Natural killer cell (primary cell): ENCODE data around the gene NEU4. TPM values are rescaled to one million over a fixed set of nuclear protein-coding genes. Genes with fewer than 3 reads are reported as not detected.
A peak's percentile ranks its signal among the peaks of the same experiment; 100 is the strongest.
"Not testable (repeated sequence)": the region's sequence is repeated elsewhere in the genome, so short reads cannot be mapped to it uniquely, and the experiment has no call there.

Source experiments
- ATAC-seq, 3 donors: fragments of 150-1000 bp in 2 of 3; fragments of 200-7000 bp in 1 of 3; cut with Tn5 transposase; 1 replicate in 1 of 3; 2 replicates in 2 of 3; pipeline ENCODE4 v1.10.0; 2021; ENCODE audit warnings: mild to moderate bottlenecking in 2 of 3, moderate library complexity in 2 of 3
- DNase-seq, 2 donors: peaks; one replicate each; pipeline versions ENCODE4 v3.0.0 to v3.0.0-alpha.2; 2013 to 2021; ENCODE audit warnings: mixed read lengths in 1 of 2
- H3K27ac ChIP-seq: one replicate; pipeline ENCODE4 v1.5.1; 2013; ENCODE audit warnings: mild to moderate bottlenecking, low read length
- H3K27me3 ChIP-seq: one replicate; pipeline ENCODE4 v1.6.1; 2013; ENCODE audit warnings: low read length; ENCODE audit not compliant: control insufficient read depth, insufficient read depth
- H3K36me3 ChIP-seq: one replicate; pipeline ENCODE4 v1.6.1; 2013; ENCODE audit warnings: low read length; ENCODE audit not compliant: control insufficient read depth, insufficient read depth
- H3K4me1 ChIP-seq: one replicate; pipeline ENCODE4 v1.6.1; 2013; ENCODE audit warnings: low read length; ENCODE audit not compliant: control insufficient read depth, insufficient read depth
- H3K4me3 ChIP-seq: one replicate; pipeline ENCODE4 v1.5.1; 2013; ENCODE audit warnings: low read length
- H3K9me3 ChIP-seq: one replicate; pipeline ENCODE4 v1.6.1; 2013; ENCODE audit warnings: low read length; ENCODE audit not compliant: control insufficient read depth, insufficient read depth
- H3K27ac Mint-ChIP-seq, 2 donors: one replicate each; pipeline ENCODE4 v1.8.0; 2022; ENCODE audit warnings: mild to moderate bottlenecking in 2 of 2, mixed read lengths in 2 of 2, moderate library complexity in 1 of 2
- H3K27me3 Mint-ChIP-seq, 2 donors: one replicate each; pipeline ENCODE4 v1.8.0; 2022; ENCODE audit warnings: low read depth in 2 of 2, mixed read lengths in 2 of 2
- H3K36me3 Mint-ChIP-seq: one replicate; pipeline ENCODE4 v1.8.0; 2022; ENCODE audit warnings: mixed read lengths
- H3K4me1 Mint-ChIP-seq, 2 donors: one replicate each; pipeline ENCODE4 v1.8.0; 2022; ENCODE audit warnings: mixed read lengths in 2 of 2
- H3K4me3 Mint-ChIP-seq: one replicate; pipeline ENCODE4 v1.8.0; 2022; ENCODE audit warnings: mild to moderate bottlenecking, moderate library complexity, mixed read lengths
- H3K9me3 Mint-ChIP-seq, 2 donors: one replicate each; pipeline ENCODE4 v1.8.0; 2022; ENCODE audit warnings: mixed read lengths in 2 of 2
- CTCF ChIP-seq: fragments of 200-600 bp; IDR thresholded peaks from one replicate; pipeline ENCODE4 v1.8.0; 2022; ENCODE audit warnings: antibody characterized with exemption
- WGBS: methylation state at CpG from one replicate; pipeline ENCODE4 v1.1.7; 2013; ENCODE audit warnings: missing lambda C conversion rate; ENCODE audit not compliant: insufficient coverage; 5-methylcytosine and 5-hydroxymethylcytosine counted together
- intact Hi-C: fragments of 100-400 bp; cut with micrococcal nuclease; formaldehyde crosslinking; loops from one replicate; pipeline ENCODE4 v1.14.2; 2022
- total RNA-seq, 4 donors: library from RNA; stranded (reverse); fragments of 120-200 nt in 1 of 4; gene quantifications; one replicate each; pipeline versions ENCODE4 v1.2.3 to v1.2.4, GENCODE V29; 2013 to 2022

The NEU4 gene
- total RNA-seq, 3 donors from 2014 or later (not counting 1 experiment from before 2014, with no cell fraction given), result 0.39 to 6.6 (median 2.2) TPM

DNA sequence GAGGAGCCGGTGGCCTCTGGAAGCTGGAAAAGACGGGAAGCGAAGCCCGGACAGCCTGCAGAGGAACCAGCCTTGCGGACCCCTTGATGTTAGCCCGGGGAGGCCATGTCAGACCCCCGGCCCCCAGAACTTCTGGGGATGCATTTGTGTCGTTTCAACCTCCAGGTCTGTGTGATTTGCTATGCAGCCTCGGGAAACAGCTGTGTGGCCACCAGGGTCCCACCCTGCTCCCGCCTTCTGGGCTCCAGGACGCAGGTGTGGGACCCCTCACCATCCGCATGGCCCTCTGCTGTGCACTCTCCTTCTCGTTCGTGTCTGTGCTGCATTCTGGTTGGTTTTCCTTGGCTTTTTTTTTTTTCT, 13.3 kb downstream of the NEU4 start:
- WGBS, result 83% methylated on average over 14 of the region's 14 CpGs

GRCh38 chr2:241823531-241824437, 14.8 kb downstream of the NEU4 start:
- H3K36me3 Mint-ChIP-seq, H3K9me3 Mint-ChIP-seq, H3K27me3 ChIP-seq, H3K4me3 Mint-ChIP-seq, H3K4me3 ChIP-seq, H3K4me1 ChIP-seq, H3K36me3 ChIP-seq, intact Hi-C loops, DNase-seq, H3K27ac ChIP-seq, ATAC-seq: not testable (repeated sequence)
- Mint-ChIP-seq H3K4me1 (peaks cover 0 to 24% of the 10 kb centered on the region in 2 donors), H3K27me3 (peaks cover 6 to 20% of the 10 kb centered on the region in 2 donors), H3K27ac (peak overlapping the region in 1 of 2 donors; percentile 72)
- H3K9me3 ChIP-seq, result peaks cover 14% of the 10 kb centered on the region
- WGBS, result 95% methylated on average over 45 of the region's 45 CpGs

More for the DNA sequence above, 13.3 kb downstream of the NEU4 start:
- H3K36me3 Mint-ChIP-seq, result no peaks in the 10 kb centered on the region
- TF ChIP-seq CTCF, result no peak
- no peaks in the 10 kb centered on the region for H3K36me3 ChIP-seq
- H3K27me3 ChIP-seq, result peaks cover 6% of the 10 kb centered on the region
- no peak overlapping the region for H3K27ac ChIP-seq
- DNase-seq (no peak), ATAC-seq (no peak)
- H3K4me3 ChIP-seq, result no peak overlapping the region
- peaks cover 6 to 23% of the 10 kb centered on the region in 2 donors for H3K27me3 Mint-ChIP-seq
- peaks cover 10% of the 10 kb centered on the region for H3K9me3 ChIP-seq
- intact Hi-C loops, result no loop called here
- peaks cover 5 to 28% of the 10 kb centered on the region in 2 donors for H3K4me1 Mint-ChIP-seq
- H3K4me3 Mint-ChIP-seq, result no peak overlapping the region
- H3K9me3 Mint-ChIP-seq, result peaks cover 0 to 4% of the 10 kb centered on the region in 2 donors
- H3K4me1 ChIP-seq, result peaks cover 10% of the 10 kb centered on the region
- peak overlapping the region in 1 of 2 donors; percentile 72 for H3K27ac Mint-ChIP-seq

DNA sequence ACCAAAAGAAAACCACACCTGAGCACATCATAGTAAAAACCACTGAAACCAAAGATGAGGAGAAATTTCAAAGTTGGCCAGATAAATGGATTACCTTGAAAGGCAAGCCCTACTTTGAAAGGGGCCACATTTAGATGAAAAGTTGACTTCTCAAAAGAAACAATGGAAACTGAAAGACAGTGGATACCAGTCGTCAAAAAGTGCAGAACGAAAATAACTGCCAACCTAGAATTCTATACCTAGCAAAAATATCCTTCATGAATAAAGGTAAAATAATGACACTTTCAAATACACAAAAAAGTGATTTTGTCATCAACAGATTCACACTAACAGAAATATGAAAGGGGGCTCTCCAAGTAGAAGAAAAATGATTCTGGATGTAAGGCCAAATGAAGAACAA, 18.4 kb downstream of the NEU4 start:
- peaks cover 11% of the 10 kb centered on the region for H3K9me3 ChIP-seq
- no peak overlapping the region for H3K4me3 ChIP-seq
- peaks cover 0 to 15% of the 10 kb centered on the region in 2 donors for H3K4me1 Mint-ChIP-seq
- H3K27me3 Mint-ChIP-seq, result peaks cover 16 to 23% of the 10 kb centered on the region in 2 donors
- no peak for TF ChIP-seq CTCF
- no peaks in the 10 kb centered on the region for H3K4me1 ChIP-seq
- no peaks in the 10 kb centered on the region for H3K36me3 ChIP-seq
- peaks cover 6% of the 10 kb centered on the region for H3K27me3 ChIP-seq
- no peak overlapping the region for H3K27ac Mint-ChIP-seq
- DNase-seq (no peak), ATAC-seq (no peak)
- no peaks in the 10 kb centered on the region for H3K36me3 Mint-ChIP-seq
- no peak overlapping the region for H3K4me3 Mint-ChIP-seq
- peaks cover 0 to 4% of the 10 kb centered on the region in 2 donors for H3K9me3 Mint-ChIP-seq
- intact Hi-C loops, result no loop called here
- WGBS, result 100% methylated on average over 1 of the region's 2 CpGs
- no peak overlapping the region for H3K27ac ChIP-seq

- no peak overlapping the region for H3K27ac Mint-ChIP-seq
- ATAC-seq (no peak), DNase-seq (no peak)
- H3K9me3 ChIP-seq, result no peaks in the 10 kb centered on the region
- H3K36me3 Mint-ChIP-seq, result no peaks in the 10 kb centered on the region
- H3K4me1 Mint-ChIP-seq, result peaks cover 10 to 15% of the 10 kb centered on the region in 2 donors
- no peak overlapping the region for H3K4me3 ChIP-seq
- H3K4me3 Mint-ChIP-seq, result no peak overlapping the region
- peaks cover 7% of the 10 kb centered on the region for H3K27me3 ChIP-seq
- no peak overlapping the region for H3K27ac ChIP-seq
- no peaks in the 10 kb centered on the region for H3K36me3 ChIP-seq
- TF ChIP-seq CTCF, result no peak
- WGBS, result 60% methylated on average over 8 of the region's 13 CpGs
- H3K27me3 Mint-ChIP-seq, result peaks cover 12 to 45% of the 10 kb centered on the region in 2 donors
- no peaks in the 10 kb centered on the region for H3K4me1 ChIP-seq
- no peaks in the 10 kb centered on the region for H3K9me3 Mint-ChIP-seq
- intact Hi-C loops, result no loop called here
Measured at GRCh38 chr2:241833101-241833663, 24.2 kb downstream of the NEU4 start.

- H3K36me3 ChIP-seq, H3K4me3 Mint-ChIP-seq, H3K9me3 Mint-ChIP-seq, H3K27ac Mint-ChIP-seq, H3K4me1 ChIP-seq, H3K9me3 ChIP-seq, H3K36me3 Mint-ChIP-seq, DNase-seq, H3K4me3 ChIP-seq, H3K27ac ChIP-seq, H3K27me3 ChIP-seq, intact Hi-C loops, ATAC-seq: not testable (repeated sequence)
- Mint-ChIP-seq H3K27me3 (peaks cover 18 to 51% of the 10 kb centered on the region in 2 donors), H3K4me1 (peaks cover 10 to 15% of the 10 kb centered on the region in 2 donors)
- 87% methylated on average over 28 of the region's 28 CpGs for WGBS
Measured at GRCh38 chr2:241833756-241834526, 24.9 kb downstream of the NEU4 start.
